BJ (cell line): ENCODE data around the gene CEP295NL. TPM values are rescaled to one million over a fixed set of nuclear protein-coding genes. Genes with fewer than 3 reads are reported as not detected.
"Not testable (repeated sequence)": the region's sequence is repeated elsewhere in the genome, so short reads cannot be mapped to it uniquely, and the experiment has no call there.

ENCODE experiments used
- CTCF ChIA-PET: fragments of 350-600 bp; formaldehyde crosslinking; extraction: SDS; loops from one replicate; lab custom pipeline; 2021; ENCODE audit warnings: antibody characterized with exemption, inconsistent platforms; lab: Yijun Ruan, JAX
- POLR2A ChIA-PET: fragments of 300-600 bp; sonication (Branson Sonifier 250); formaldehyde crosslinking; extraction: SDS; loops from one replicate; lab custom pipeline; 2021; ENCODE audit warnings: antibody characterized with exemption; lab: Charles Lee
- DNase-seq: peaks from one replicate; pipeline ENCODE4 v3.0.0-alpha.2; 2011; ENCODE audit warnings: low read depth
- H3K27me3 ChIP-seq: 2 replicates; pipeline ENCODE4 v1.6.0; 2011; ENCODE audit warnings: low read length; ENCODE audit not compliant: control insufficient read depth, insufficient read depth
- H3K36me3 ChIP-seq: 2 replicates; pipeline ENCODE4 v1.5.1; 2011; ENCODE audit warnings: low read length; ENCODE audit not compliant: control insufficient read depth, insufficient read depth
- H3K4me3 ChIP-seq: 2 replicates; pipeline ENCODE4 v1.5.1; 2011; ENCODE audit warnings: low read depth, mild to moderate bottlenecking, control low read depth, low read length
- polyA plus RNA-seq: library from polyadenylated mRNA; depleted of rRNA; stranded (reverse); fragments of >200 nt; gene quantifications from 2 replicates; pipeline ENCODE4 v1.2.3, GENCODE V29; 2011
- TF ChIP-seq, protein P1 (sequence below): IDR thresholded peaks from 2 replicates; pipeline ENCODE4 v1.5.1; 2011; ENCODE audit warnings: low read depth, mild to moderate bottlenecking, control low read depth, inconsistent platforms, low read length, moderate library complexity; ENCODE audit not compliant: insufficient read depth

The CEP295NL gene
- polyA plus RNA-seq, 1 experiment = 0.15 TPM

DNA sequence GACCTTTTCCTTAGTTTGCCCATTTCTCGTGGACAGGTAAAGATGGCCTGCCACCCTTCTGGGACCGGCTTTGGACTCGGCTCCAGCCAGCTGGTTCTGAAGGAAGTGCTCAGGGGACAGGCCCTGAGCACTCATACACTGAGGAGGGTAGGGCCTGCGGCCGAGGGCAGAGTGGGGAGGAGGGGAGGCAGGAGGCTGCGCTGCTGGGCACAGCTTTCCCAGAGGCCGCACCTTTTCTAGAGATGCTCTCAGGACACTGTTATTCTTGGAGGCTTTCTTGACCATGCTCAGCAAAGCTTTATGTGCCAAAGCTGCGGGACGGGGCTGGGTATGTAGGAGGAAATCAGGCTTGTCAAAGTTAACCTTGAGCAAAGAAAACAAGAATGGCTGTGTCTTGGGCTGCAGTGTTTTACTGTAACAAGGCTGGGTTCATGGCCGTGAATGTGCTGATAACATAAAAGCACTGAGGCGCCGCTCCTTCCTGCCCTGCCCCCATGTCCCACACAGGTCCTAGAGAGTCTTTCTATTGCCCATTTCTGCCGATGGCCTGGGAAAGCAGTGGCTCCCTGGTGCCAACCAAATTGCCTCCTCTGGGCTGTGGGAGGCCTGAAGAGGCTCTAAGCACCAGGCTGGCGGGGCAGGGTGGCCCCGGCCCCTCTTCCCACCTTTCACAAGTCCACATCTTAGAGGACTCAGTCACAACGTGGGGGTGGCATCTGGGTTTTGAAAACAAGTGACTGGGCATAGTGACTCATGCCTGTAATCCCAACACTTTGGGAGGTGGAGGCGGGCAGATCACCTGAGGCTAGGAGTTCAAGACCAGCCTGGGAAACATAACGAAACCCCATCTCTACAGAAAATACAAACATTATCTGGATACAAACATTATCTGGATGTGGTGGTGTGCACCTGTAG, 44.5 kb upstream of the CEP295NL start:
- H3K36me3 ChIP-seq = no peaks in the 10 kb centered on the region
- no peak overlapping the region for H3K4me3 ChIP-seq
- H3K27me3 ChIP-seq = no peaks in the 10 kb centered on the region
- ChIA-PET POLR2A (no interaction called here), CTCF (interaction anchor here (0.5 to 0.9 kb wide), 2 partner anchors 16 to 24 kb away, joined by 3 read pairs; no protein-coding TSS in a partner anchor)
- TF ChIP-seq, protein P1, sequence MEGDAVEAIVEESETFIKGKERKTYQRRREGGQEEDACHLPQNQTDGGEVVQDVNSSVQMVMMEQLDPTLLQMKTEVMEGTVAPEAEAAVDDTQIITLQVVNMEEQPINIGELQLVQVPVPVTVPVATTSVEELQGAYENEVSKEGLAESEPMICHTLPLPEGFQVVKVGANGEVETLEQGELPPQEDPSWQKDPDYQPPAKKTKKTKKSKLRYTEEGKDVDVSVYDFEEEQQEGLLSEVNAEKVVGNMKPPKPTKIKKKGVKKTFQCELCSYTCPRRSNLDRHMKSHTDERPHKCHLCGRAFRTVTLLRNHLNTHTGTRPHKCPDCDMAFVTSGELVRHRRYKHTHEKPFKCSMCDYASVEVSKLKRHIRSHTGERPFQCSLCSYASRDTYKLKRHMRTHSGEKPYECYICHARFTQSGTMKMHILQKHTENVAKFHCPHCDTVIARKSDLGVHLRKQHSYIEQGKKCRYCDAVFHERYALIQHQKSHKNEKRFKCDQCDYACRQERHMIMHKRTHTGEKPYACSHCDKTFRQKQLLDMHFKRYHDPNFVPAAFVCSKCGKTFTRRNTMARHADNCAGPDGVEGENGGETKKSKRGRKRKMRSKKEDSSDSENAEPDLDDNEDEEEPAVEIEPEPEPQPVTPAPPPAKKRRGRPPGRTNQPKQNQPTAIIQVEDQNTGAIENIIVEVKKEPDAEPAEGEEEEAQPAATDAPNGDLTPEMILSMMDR = no peak
- DNase-seq = no peak

DNA sequence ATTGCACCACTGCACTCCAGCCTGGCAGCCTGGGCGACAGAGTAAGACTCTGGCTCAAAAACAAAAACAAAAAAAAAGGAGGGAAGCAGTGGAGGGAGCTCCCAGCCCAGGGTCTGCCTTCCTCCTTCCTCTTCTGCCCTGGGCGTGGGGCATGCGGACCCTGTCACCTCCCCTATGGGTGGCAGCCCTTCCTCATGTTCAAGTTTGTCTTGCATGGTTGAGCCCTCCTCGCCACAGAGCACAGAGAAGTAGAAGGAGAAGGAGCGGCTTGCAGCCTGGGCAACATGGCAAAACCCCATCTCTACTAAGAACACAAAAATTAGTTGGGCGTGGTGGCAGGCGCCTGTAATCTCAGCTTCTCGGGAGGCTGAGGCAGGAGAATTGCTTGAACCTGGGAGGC, 43.6 kb upstream of the CEP295NL start:
- DNase-seq = no peak
- H3K4me3 ChIP-seq = no peak overlapping the region
- ChIA-PET POLR2A (no interaction called here), CTCF (interaction anchor here (0.5 to 0.9 kb wide), 2 partner anchors 15 to 24 kb away, joined by 3 read pairs; no protein-coding TSS in a partner anchor)
- no peaks in the 10 kb centered on the region for H3K36me3 ChIP-seq
- TF ChIP-seq, protein P1 = no peak
- no peaks in the 10 kb centered on the region for H3K27me3 ChIP-seq

DNA sequence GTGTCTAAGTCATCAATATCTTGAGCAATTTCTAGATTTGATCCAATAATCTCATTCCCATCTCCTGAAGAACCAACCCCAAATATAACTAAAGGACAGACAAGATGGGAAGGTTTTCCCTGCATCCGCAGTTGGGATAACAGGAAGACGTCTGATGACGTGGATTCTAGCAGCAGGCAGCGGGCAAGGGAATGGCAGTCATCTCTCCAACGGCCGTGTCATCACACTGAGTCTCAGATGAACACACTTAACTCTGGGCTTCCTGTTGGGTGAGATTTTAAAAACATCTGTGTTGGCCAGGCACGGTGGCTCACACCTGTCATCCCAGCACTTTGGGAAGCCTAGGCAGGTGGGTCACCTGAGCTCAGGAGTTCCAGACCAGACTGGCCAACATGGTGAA, 43.1 kb upstream of the CEP295NL start:
- no peak overlapping the region for H3K4me3 ChIP-seq
- TF ChIP-seq, protein P1 = no peak
- H3K27me3 ChIP-seq = no peaks in the 10 kb centered on the region
- CTCF ChIA-PET = no interaction called here
- no peaks in the 10 kb centered on the region for H3K36me3 ChIP-seq
- no peak for DNase-seq
- POLR2A ChIA-PET = no interaction called here

DNA sequence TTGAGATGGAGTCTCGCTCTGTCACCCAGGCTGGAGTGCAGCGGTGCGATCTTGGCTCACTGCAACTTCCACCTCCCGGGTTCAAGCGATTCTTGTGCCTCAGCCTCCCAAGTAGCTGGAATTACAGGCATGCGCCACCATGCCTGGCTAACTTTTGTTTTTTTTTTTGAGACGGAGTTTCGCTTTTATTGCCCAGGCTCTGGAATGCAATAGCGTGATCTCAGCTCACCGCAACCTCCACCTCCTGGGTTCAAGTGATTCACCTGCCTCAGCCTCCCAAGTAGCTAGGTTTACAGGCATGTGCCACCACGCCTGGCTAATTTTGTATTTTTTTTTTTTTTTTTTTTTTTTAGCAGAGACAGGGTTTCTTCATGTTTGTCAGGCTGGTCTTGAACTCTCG, 42.5 kb upstream of the CEP295NL start:
- DNase-seq, H3K36me3 ChIP-seq, CTCF ChIA-PET, H3K27me3 ChIP-seq, H3K4me3 ChIP-seq, POLR2A ChIA-PET: not testable (repeated sequence)

DNA sequence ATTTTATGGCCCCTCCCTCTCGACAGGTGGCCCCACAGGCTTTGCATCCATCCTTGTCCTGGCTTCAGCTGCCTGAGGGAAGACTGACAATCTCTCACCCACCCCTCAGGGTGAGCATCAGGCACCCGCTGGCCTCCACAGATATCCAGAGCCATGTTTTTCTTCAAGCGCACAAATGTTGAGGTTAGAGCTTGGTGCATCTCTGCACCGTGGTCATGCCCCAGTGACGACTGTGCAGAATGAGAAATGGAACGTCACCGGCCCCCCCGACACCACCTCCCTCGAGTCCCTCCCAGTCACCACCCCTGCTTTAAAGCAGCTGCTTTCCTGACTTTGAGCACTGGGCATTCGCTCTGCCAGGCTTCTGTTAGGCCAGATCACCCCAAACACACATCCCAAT, 42.0 kb upstream of the CEP295NL start:
- no peak for DNase-seq
- CTCF ChIA-PET = interaction anchor here (0.6 kb wide), 1 partner anchor 447 kb away, joined by 3 read pairs; no protein-coding TSS in a partner anchor
- H3K36me3 ChIP-seq = no peaks in the 10 kb centered on the region; the same call in 1 of the 2 replicates
- no peak overlapping the region for H3K4me3 ChIP-seq
- no peaks in the 10 kb centered on the region for H3K27me3 ChIP-seq
- POLR2A ChIA-PET = no interaction called here
- TF ChIP-seq, protein P1 = no peak
